Mesendoderm (in vitro differentiated cells): ENCODE results near the gene CROCC2.

Experiments
- DNase-seq: peaks from one replicate; pipeline ENCODE4 v3.0.0; 2013
- H2AK5ac ChIP-seq: 2 replicates; pipeline ENCODE4 v1.6.1; 2013; ENCODE audit warnings: low read length, inconsistent platforms
- H2BK120ac ChIP-seq: 2 replicates; pipeline ENCODE4 v1.6.1; 2013; ENCODE audit warnings: low read depth, mild to moderate bottlenecking, low read length, moderate library complexity, mixed read lengths
- H2BK15ac ChIP-seq: replicated peaks from 2 replicates; pipeline ENCODE4 v1.6.1; 2013; ENCODE audit warnings: low read depth, mild to moderate bottlenecking, moderate library complexity
- H2BK5ac ChIP-seq: 2 replicates; pipeline ENCODE4 v1.6.1; 2013; ENCODE audit warnings: low read length, inconsistent platforms
- H3K18ac ChIP-seq: 2 replicates; pipeline ENCODE4 v1.6.1; 2013; ENCODE audit warnings: mild to moderate bottlenecking, low read length, mixed read lengths
- H3K23ac ChIP-seq: one replicate; pipeline ENCODE4 v1.6.1; 2013; ENCODE audit warnings: low read length
- H3K27ac ChIP-seq: 2 replicates; pipeline ENCODE4 v1.5.1; 2013; ENCODE audit warnings: low read depth, mild to moderate bottlenecking, inconsistent platforms, low read length, moderate library complexity
- H3K27me3 ChIP-seq: 2 replicates; pipeline ENCODE4 v1.6.1; 2013; ENCODE audit warnings: low read length, control low read depth, mild to moderate bottlenecking, inconsistent platforms; ENCODE audit not compliant: insufficient read depth, poor library complexity
- H3K36me3 ChIP-seq: 2 replicates; pipeline ENCODE4 v1.6.1; 2013; ENCODE audit warnings: low read length, inconsistent platforms; ENCODE audit not compliant: control insufficient read depth, insufficient read depth
- H3K4ac ChIP-seq: one replicate; pipeline ENCODE4 v1.6.1; 2013; ENCODE audit warnings: low read depth, mild to moderate bottlenecking, low read length, moderate library complexity
- H3K4me1 ChIP-seq: 2 replicates; pipeline ENCODE4 v1.6.1; 2013; ENCODE audit warnings: low read depth, low read length, inconsistent platforms; ENCODE audit not compliant: control insufficient read depth
- H3K4me2 ChIP-seq: 2 replicates; pipeline ENCODE4 v1.6.1; 2013; ENCODE audit warnings: low read length
- H3K4me3 ChIP-seq: 2 replicates; pipeline ENCODE4 v1.5.1; 2013; ENCODE audit warnings: mild to moderate bottlenecking, low read length
- H3K56ac ChIP-seq: one replicate; pipeline ENCODE4 v1.6.1; 2013; ENCODE audit warnings: low read length
- H3K79me1 ChIP-seq: 2 replicates; pipeline ENCODE4 v1.6.1; 2013; ENCODE audit warnings: low read length, inconsistent platforms
- H3K79me2 ChIP-seq: 2 replicates; pipeline ENCODE4 v1.6.1; 2013; ENCODE audit warnings: mild to moderate bottlenecking, low read length; ENCODE audit not compliant: control insufficient read depth, insufficient read depth
- H3K9ac ChIP-seq: 2 replicates; pipeline ENCODE4 v1.6.1; 2013; ENCODE audit warnings: low read length, inconsistent platforms
- H4K5ac ChIP-seq: one replicate; pipeline ENCODE4 v1.6.1; 2013; ENCODE audit warnings: low read length
- H4K8ac ChIP-seq: one replicate; pipeline ENCODE4 v1.6.1; 2013; ENCODE audit warnings: low read depth, mild to moderate bottlenecking, control low read depth, low read length, moderate library complexity
- WGBS: extraction: QIAGEN DNeasy Blood & Tissue Kit; methylation state at CpG from one replicate; pipeline ENCODE4 v1.1.7; 2013; ENCODE audit warnings: low lambda C conversion rate, missing lambda C conversion rate; ENCODE audit not compliant: insufficient coverage; ENCODE audit errors: extremely low coverage; 5-methylcytosine and 5-hydroxymethylcytosine counted together

The CROCC2 gene

GRCh38 chr2:240898731-240899467 lies 7.2 kb upstream of the CROCC2 start:
- peak overlapping the region; percentile 42 for H3K56ac ChIP-seq
- H2BK15ac ChIP-seq: no peak overlapping the region
- no peak overlapping the region for H2AK5ac ChIP-seq
- WGBS: no CpG with 5 or more reads among the region's 23 CpGs
- no peak overlapping the region for H4K5ac ChIP-seq
- H3K36me3 ChIP-seq: no peaks in the 10 kb centered on the region
- no peak overlapping the region for H3K23ac ChIP-seq
- no peak overlapping the region for H4K8ac ChIP-seq
- no peak for DNase-seq
- no peak overlapping the region for H2BK120ac ChIP-seq
- no peak overlapping the region for H3K27ac ChIP-seq
- H3K27me3 ChIP-seq: no peaks in the 10 kb centered on the region
- no peak overlapping the region for H3K4ac ChIP-seq
- peaks cover 4% of the 10 kb centered on the region for H3K4me1 ChIP-seq
- H3K79me1 ChIP-seq: no peaks in the 10 kb centered on the region
- no peak overlapping the region for H3K18ac ChIP-seq
- H3K4me3 ChIP-seq: no peak overlapping the region
- no peak overlapping the region for H2BK5ac ChIP-seq
- no peaks in the 10 kb centered on the region for H3K79me2 ChIP-seq
- H3K9ac ChIP-seq: no peak overlapping the region
- H3K4me2 ChIP-seq: no peak overlapping the region

- H3K36me3 ChIP-seq: no peaks in the 10 kb centered on the region
Observed at GRCh38 chr2:240899468-240899865, 6.7 kb upstream of the CROCC2 start.

GRCh38 chr2:240900141-240900860 lies 5.8 kb upstream of the CROCC2 start:
- H3K4me3 ChIP-seq: no peak overlapping the region
- no peaks in the 10 kb centered on the region for H3K79me2 ChIP-seq
- no peak overlapping the region for H3K56ac ChIP-seq
- no peak overlapping the region for H2BK120ac ChIP-seq
- no peak overlapping the region for H3K23ac ChIP-seq
- H3K79me1 ChIP-seq: no peaks in the 10 kb centered on the region
- no peak overlapping the region for H2BK5ac ChIP-seq
- no peak overlapping the region for H2BK15ac ChIP-seq
- H3K18ac ChIP-seq: no peak overlapping the region
- H3K9ac ChIP-seq: no peak overlapping the region
- no peak overlapping the region for H4K5ac ChIP-seq
- no peak overlapping the region for H4K8ac ChIP-seq
- WGBS: no CpG with 5 or more reads among the region's 27 CpGs
- no peak overlapping the region for H2AK5ac ChIP-seq
- H3K27me3 ChIP-seq: no peaks in the 10 kb centered on the region
- no peak overlapping the region for H3K4ac ChIP-seq
- no peak for DNase-seq
- no peak overlapping the region for H3K27ac ChIP-seq
- no peak overlapping the region for H3K4me2 ChIP-seq
- H3K4me1 ChIP-seq: peaks cover 4% of the 10 kb centered on the region
- H3K36me3 ChIP-seq: no peaks in the 10 kb centered on the region

More at GRCh38 chr2:240899468-240899865, 6.7 kb upstream of the CROCC2 start:
- no CpG with 5 or more reads among the region's 19 CpGs for WGBS
- Histone ChIP-seq H3K4me2 (no peak overlapping the region), H3K27ac (no peak overlapping the region), H4K5ac (no peak overlapping the region), H3K56ac (no peak overlapping the region), H2BK5ac (no peak overlapping the region), H3K9ac (no peak overlapping the region), H3K4ac (no peak overlapping the region), H2BK120ac (no peak overlapping the region), H3K18ac (no peak overlapping the region), H3K4me3 (no peak overlapping the region), H3K23ac (no peak overlapping the region), H3K79me1 (no peaks in the 10 kb centered on the region), H2BK15ac (no peak overlapping the region), H4K8ac (no peak overlapping the region), H3K79me2 (no peaks in the 10 kb centered on the region), H3K27me3 (no peaks in the 10 kb centered on the region), H3K4me1 (peaks cover 4% of the 10 kb centered on the region), H2AK5ac (no peak overlapping the region)
- no peak for DNase-seq

GRCh38 chr2:240901986-240902614 lies 4.0 kb upstream of the CROCC2 start:
- H2BK120ac ChIP-seq: no peak overlapping the region
- peak overlapping the region; percentile 5 for H3K18ac ChIP-seq
- H3K79me1 ChIP-seq: no peaks in the 10 kb centered on the region
- no peaks in the 10 kb centered on the region for H3K79me2 ChIP-seq
- WGBS: no CpG with 5 or more reads among the region's 14 CpGs
- DNase-seq: no peak
- H3K4me1 ChIP-seq: peaks cover 4% of the 10 kb centered on the region
- H4K8ac ChIP-seq: no peak overlapping the region
- H2BK15ac ChIP-seq: no peak overlapping the region
- H2BK5ac ChIP-seq: peak overlapping the region; percentile 95
- H3K27me3 ChIP-seq: no peaks in the 10 kb centered on the region
- no peak overlapping the region for H3K4me3 ChIP-seq
- no peak overlapping the region for H3K27ac ChIP-seq
- no peak overlapping the region for H3K4me2 ChIP-seq
- no peak overlapping the region for H3K9ac ChIP-seq
- no peak overlapping the region for H4K5ac ChIP-seq
- H3K23ac ChIP-seq: peak overlapping the region; percentile 24
- no peak overlapping the region for H3K4ac ChIP-seq
- H3K36me3 ChIP-seq: no peaks in the 10 kb centered on the region
- H2AK5ac ChIP-seq: no peak overlapping the region
- H3K56ac ChIP-seq: peak overlapping the region; percentile 89

GRCh38 chr2:240902615-240903041 lies 3.5 kb upstream of the CROCC2 start:
- no peaks in the 10 kb centered on the region for H3K27me3 ChIP-seq
- H3K27ac ChIP-seq: no peak overlapping the region
- H3K79me2 ChIP-seq: no peaks in the 10 kb centered on the region
- H2BK15ac ChIP-seq: no peak overlapping the region
- H2BK5ac ChIP-seq: no peak overlapping the region
- H3K79me1 ChIP-seq: no peaks in the 10 kb centered on the region
- H2BK120ac ChIP-seq: no peak overlapping the region
- no peak overlapping the region for H4K8ac ChIP-seq
- WGBS: no CpG with 5 or more reads among the region's 7 CpGs
- H3K4me3 ChIP-seq: no peak overlapping the region
- H3K9ac ChIP-seq: no peak overlapping the region
- H3K4me1 ChIP-seq: peaks cover 4% of the 10 kb centered on the region
- no peak overlapping the region for H3K4me2 ChIP-seq
- no peaks in the 10 kb centered on the region for H3K36me3 ChIP-seq
- peak overlapping the region; percentile 89 for H3K56ac ChIP-seq
- H3K18ac ChIP-seq: no peak overlapping the region
- DNase-seq: peak; percentile 94
- no peak overlapping the region for H3K23ac ChIP-seq
- no peak overlapping the region for H2AK5ac ChIP-seq
- H4K5ac ChIP-seq: no peak overlapping the region
- no peak overlapping the region for H3K4ac ChIP-seq
